ENCODE results near the gene ABCG1.

DNA sequence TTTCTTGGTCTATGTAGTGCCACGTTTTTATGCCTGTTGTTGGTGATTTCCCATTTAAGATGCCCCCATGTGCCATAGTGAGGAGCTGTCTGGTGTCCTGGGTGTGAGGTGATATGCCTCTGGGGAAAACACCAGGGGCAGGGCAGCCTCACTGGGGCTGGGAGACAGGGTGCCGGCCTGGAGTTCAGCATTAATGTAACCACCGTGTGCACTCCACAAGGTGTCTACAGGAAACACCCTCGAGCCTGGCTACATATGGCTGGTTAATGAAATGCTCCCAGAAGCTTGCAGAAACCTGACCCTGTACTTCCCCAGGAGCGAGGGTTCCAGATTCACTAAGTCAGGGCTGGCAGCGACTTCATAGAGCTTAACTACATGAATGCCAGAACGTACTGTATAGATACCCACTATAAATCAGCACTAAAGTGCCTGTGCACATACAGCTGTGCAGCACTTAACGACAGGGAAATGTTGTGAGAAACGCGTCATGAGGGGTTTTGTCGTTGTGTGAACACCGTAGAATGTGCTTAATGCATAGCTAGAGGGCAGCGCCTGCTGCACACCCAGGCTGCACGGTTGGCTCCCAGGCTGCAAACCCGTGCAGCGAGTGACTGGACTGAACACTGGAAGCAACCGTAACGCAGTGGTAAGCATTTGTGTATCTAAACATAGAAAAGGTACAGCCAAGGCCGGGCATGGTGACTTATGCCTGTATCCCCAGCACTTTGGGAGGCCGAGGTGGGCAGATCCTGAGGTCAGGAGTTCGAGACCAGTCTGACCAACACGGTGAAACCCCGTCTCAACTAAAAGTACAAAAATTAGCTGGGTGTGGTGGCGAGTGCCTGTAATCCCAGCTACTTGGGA lies 121.5 kb downstream of the ABCG1 start:
- no peak for TF ChIP-seq CTCF (conservative IDR thresholded peaks at IDR 0.05; ENCODE audit: low read length)
- no peak for TF ChIP-seq EZH2phosphoT487 (IDR thresholded peaks at IDR 0.05; ENCODE audit: borderline replicate concordance, low read depth, low read length)
